Lower leg skin (tissue), 3 donors: Measurements from ENCODE around the gene FAM240B.

Source experiments
- POLR2A ChIP-seq, 2 donors: fragments of 450-650 bp; IDR thresholded peaks; one replicate each; pipeline ENCODE4 v1.6.1; 2016 to 2017; ENCODE audit warnings: antibody characterized with exemption in 2 of 2, mild to moderate bottlenecking in 1 of 2, moderate library complexity in 1 of 2
- TF ChIP-seq, protein P1 (sequence below), 3 donors: fragments of 450-650 bp; IDR thresholded peaks; one replicate each; pipeline ENCODE4 v1.5.1; 2016; ENCODE audit warnings: antibody characterized with exemption in 3 of 3, mild to moderate bottlenecking in 3 of 3, moderate library complexity in 2 of 3

DNA sequence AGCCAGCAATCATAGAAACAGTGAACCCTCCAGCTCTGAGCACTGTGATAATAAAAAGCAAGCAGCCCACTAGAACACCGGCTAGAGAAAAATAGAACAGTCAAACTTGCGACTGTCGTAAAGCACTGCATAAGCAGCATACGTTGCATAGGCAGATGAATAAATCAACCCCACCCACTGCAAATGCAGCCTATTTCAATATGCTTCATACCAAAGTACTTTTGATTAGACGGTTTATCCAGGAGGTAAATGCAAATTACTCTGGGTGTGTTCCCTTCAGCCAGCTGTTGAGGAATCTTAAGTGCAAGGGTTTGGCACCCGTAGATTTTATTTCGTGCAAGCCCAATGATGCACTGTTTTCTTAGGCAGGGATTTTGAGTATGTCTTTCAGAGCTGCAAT lies 67.4 kb downstream of the FAM240B start:
- TF ChIP-seq, protein P1, sequence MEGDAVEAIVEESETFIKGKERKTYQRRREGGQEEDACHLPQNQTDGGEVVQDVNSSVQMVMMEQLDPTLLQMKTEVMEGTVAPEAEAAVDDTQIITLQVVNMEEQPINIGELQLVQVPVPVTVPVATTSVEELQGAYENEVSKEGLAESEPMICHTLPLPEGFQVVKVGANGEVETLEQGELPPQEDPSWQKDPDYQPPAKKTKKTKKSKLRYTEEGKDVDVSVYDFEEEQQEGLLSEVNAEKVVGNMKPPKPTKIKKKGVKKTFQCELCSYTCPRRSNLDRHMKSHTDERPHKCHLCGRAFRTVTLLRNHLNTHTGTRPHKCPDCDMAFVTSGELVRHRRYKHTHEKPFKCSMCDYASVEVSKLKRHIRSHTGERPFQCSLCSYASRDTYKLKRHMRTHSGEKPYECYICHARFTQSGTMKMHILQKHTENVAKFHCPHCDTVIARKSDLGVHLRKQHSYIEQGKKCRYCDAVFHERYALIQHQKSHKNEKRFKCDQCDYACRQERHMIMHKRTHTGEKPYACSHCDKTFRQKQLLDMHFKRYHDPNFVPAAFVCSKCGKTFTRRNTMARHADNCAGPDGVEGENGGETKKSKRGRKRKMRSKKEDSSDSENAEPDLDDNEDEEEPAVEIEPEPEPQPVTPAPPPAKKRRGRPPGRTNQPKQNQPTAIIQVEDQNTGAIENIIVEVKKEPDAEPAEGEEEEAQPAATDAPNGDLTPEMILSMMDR (IDR thresholded peaks at IDR 0.05), result no peak
- TF ChIP-seq POLR2A (IDR thresholded peaks at IDR 0.05), result no peak
